ENCODE data around the gene RNU1-4. TPM values are rescaled to one million over a fixed set of nuclear protein-coding genes. Genes with fewer than 3 reads are reported as not detected.

Gene RNU1-4
- polyA plus RNA-seq, 1 donor from 2014 or later: not detected

DNA sequence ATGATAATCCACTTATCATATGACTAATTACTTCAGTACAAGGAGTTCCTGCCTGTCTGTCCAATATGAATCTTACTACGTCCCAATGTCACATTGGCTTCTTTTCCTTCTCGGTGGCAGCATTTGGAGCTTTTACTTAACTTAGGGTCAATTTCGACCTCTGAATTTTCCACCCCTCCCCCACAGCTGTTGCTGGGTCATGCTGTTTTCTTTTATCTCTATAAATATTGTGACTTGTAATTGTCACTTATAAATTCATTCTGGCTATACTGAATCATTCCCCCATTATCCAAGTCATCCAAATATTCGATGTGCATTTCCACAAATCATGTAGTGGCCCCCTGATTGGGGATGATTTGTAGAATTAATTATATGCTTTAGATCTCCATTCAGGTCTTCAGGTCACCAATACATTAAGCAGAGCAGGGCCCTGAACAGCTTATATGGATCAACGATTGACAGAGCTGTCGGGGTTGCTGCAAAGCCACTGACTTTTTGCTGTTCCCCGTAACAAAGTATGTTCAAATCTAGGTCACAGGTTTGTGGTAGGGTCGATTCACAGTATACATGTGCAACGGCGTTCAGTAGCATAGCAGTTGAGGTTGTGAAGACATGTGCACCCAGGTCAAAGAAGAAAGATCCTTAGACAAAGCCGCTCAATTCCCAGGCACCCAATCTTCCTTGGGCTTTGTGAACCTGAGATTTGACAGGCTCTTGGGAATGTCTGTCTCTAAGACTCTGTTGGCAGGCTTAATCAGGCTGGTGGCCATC is 18.3 kb upstream of the RNU1-4 start:
- no peaks in the 10 kb centered on the region for H3F3A ChIP-seq (ENCODE audit: insufficient read depth, low read length, poor library complexity, severe bottlenecking)
- H3K9ac ChIP-seq (ENCODE audit: low read length): no peak overlapping the region
- no peaks in the 10 kb centered on the region for H3K9me3 ChIP-seq (ENCODE audit: low read length)
- no peak overlapping the region for H3K4me3 ChIP-seq (ENCODE audit: low read length)
- H3K79me2 ChIP-seq (replicated peaks; ENCODE audit: insufficient read depth, low read length): no peaks in the 10 kb centered on the region
- H3K27ac ChIP-seq (ENCODE audit: low read length): no peak overlapping the region
- no peaks in the 10 kb centered on the region for H3K9me2 ChIP-seq (ENCODE audit: insufficient read depth, low read length)
- no peaks in the 10 kb centered on the region for H4K20me1 ChIP-seq (ENCODE audit: insufficient read depth)
- H2AFZ ChIP-seq (ENCODE audit: low read depth, low read length): no peak overlapping the region
- TF ChIP-seq EZH2 (IDR thresholded peaks at IDR 0.05; ENCODE audit: borderline replicate concordance, insufficient read depth, low read length, poor library complexity, severe bottlenecking): no peak
- TF ChIP-seq RAD21 (conservative IDR thresholded peaks at IDR 0.05): no peak
- TF ChIP-seq CTCF (IDR thresholded peaks at IDR 0.05; ENCODE audit: poor library complexity, severe bottlenecking): no peak
- no peak for TF ChIP-seq MXI1 (conservative IDR thresholded peaks at IDR 0.05; ENCODE audit: poor library complexity, severe bottlenecking)
- TF ChIP-seq REST (IDR thresholded peaks at IDR 0.05; ENCODE audit: borderline replicate concordance): no peak
- no peak for TF ChIP-seq TAF1 (IDR thresholded peaks at IDR 0.05; ENCODE audit: low read depth)
- no peak for TF ChIP-seq POLR2AphosphoS5 (IDR thresholded peaks at IDR 0.05)
- no peak for TF ChIP-seq SMC3 (conservative IDR thresholded peaks at IDR 0.05; ENCODE audit: poor library complexity)
- TF ChIP-seq EP300 (conservative IDR thresholded peaks at IDR 0.05; ENCODE audit: poor library complexity, severe bottlenecking): no peak
- H3K36me3 ChIP-seq (ENCODE audit: insufficient read depth, low read length): no peaks in the 10 kb centered on the region
- H3K27me3 ChIP-seq (ENCODE audit: insufficient read depth, low read depth, low read length): no peaks in the 10 kb centered on the region
- no peak overlapping the region for H3K4me2 ChIP-seq (ENCODE audit: low read length)

DNA sequence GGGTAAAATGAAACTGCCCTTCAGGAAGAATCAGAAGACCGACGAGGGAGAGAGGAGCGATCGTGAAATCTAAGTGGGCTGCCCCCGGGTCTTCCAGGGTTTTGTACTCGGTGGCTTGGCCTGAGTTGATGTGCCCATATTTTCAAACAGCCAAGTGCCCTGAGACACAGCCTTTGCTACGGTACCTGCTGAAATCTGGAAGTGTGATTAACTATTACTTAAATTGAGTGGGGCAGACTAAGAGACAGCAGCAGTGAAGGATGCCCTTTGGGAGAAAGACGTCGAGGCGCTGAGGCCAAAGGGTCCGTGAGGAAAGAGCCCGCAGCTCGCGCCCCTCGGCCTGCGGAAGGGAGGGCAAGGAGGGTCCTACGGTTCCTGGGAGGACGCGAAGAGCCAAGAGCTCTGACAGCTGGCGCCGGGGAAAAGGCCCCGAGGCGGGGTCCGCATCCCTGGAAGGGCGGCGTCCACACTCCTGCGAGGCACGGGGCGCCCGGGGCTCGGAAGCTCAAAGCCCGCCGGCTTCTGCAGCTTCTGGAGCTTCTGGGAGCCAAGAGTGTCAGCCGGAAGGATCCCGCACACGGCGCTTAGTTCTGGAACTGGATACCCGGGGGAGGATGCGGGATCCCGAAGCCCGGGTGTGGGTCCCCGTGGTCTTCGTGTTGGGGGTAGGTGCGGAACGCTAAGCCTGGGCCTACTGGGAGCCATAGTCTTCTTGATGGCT is 15.4 kb upstream of the RNU1-4 start:
- no peak overlapping the region for H3K9ac ChIP-seq (ENCODE audit: low read length)
- no peak overlapping the region for H2AFZ ChIP-seq (ENCODE audit: low read depth, low read length)

More for the DNA sequence above, 15.4 kb upstream of the RNU1-4 start:
- no peaks in the 10 kb centered on the region for H3K9me2 ChIP-seq (ENCODE audit: insufficient read depth, low read length)
- no peaks in the 10 kb centered on the region for H3K27me3 ChIP-seq (ENCODE audit: insufficient read depth, low read depth, low read length)
- no peaks in the 10 kb centered on the region for H3F3A ChIP-seq (ENCODE audit: insufficient read depth, low read length, poor library complexity, severe bottlenecking)
- no peaks in the 10 kb centered on the region for H3K36me3 ChIP-seq (ENCODE audit: insufficient read depth, low read length)
- no peaks in the 10 kb centered on the region for H4K20me1 ChIP-seq (ENCODE audit: insufficient read depth)
- TF ChIP-seq REST (IDR thresholded peaks at IDR 0.05; ENCODE audit: borderline replicate concordance) (no peak), RAD21 (conservative IDR thresholded peaks at IDR 0.05) (no peak), MXI1 (conservative IDR thresholded peaks at IDR 0.05; ENCODE audit: poor library complexity, severe bottlenecking) (no peak), EZH2 (IDR thresholded peaks at IDR 0.05; ENCODE audit: borderline replicate concordance, insufficient read depth, low read length, poor library complexity, severe bottlenecking) (no peak), EP300 (conservative IDR thresholded peaks at IDR 0.05; ENCODE audit: poor library complexity, severe bottlenecking) (no peak), POLR2AphosphoS5 (IDR thresholded peaks at IDR 0.05) (no peak), CTCF (IDR thresholded peaks at IDR 0.05; ENCODE audit: poor library complexity, severe bottlenecking) (no peak), SMC3 (conservative IDR thresholded peaks at IDR 0.05; ENCODE audit: poor library complexity) (no peak), TAF1 (IDR thresholded peaks at IDR 0.05; ENCODE audit: low read depth) (no peak)
- H3K79me2 ChIP-seq (replicated peaks; ENCODE audit: insufficient read depth, low read length): no peaks in the 10 kb centered on the region
- H3K4me2 ChIP-seq (ENCODE audit: low read length): no peak overlapping the region
- no peak overlapping the region for H3K27ac ChIP-seq (ENCODE audit: low read length)
- H3K9me3 ChIP-seq (ENCODE audit: low read length): peaks cover 5% of the 10 kb centered on the region
- H3K4me3 ChIP-seq (ENCODE audit: low read length): no peak overlapping the region
